ENCODE results near the gene LRRC7. TPM values are rescaled to one million over a fixed set of nuclear protein-coding genes. Genes with fewer than 3 reads are reported as not detected.

Gene LRRC7
- total and polyA plus RNA-seq, 2 donors: 0.09 to 0.21 TPM

- Histone ChIP-seq H3K27me3 (ENCODE audit: control insufficient read depth in 2 of 2, insufficient read depth in 1 of 2, low read length in 1 of 2) (no peaks in the 10 kb centered on the region), H3K9me3 (ENCODE audit: control insufficient read depth in 2 of 2, insufficient read depth in 1 of 2, low read length in 1 of 2) (no peaks in the 10 kb centered on the region), H3K27ac (ENCODE audit: low read depth in 1 of 2, low read length in 1 of 2) (no peak overlapping the region), H3K4me1 (ENCODE audit: control insufficient read depth in 2 of 2, insufficient read depth in 2 of 2, low read length in 2 of 2) (no peaks in the 10 kb centered on the region), H3K36me3 (ENCODE audit: control insufficient read depth in 2 of 2, insufficient read depth in 2 of 2, low read length in 1 of 2) (no peaks in the 10 kb centered on the region), H3K4me3 (ENCODE audit: low read length in 2 of 2) (no peak overlapping the region)
- DNase-seq (ENCODE audit: low read depth in 6 of 9, low spot score in 9 of 9): no peak
- WGBS: 95% methylated on average over 7 of the region's 7 CpGs
Observed at GRCh38 chr1:70075761-70076160, 508.0 kb downstream of the LRRC7 start.

GRCh38 chr1:70077066-70077465, 509.3 kb downstream of the LRRC7 start:
- Histone ChIP-seq H3K27me3 (ENCODE audit: control insufficient read depth in 2 of 2, insufficient read depth in 1 of 2, low read length in 1 of 2) (no peaks in the 10 kb centered on the region), H3K9me3 (ENCODE audit: control insufficient read depth in 2 of 2, insufficient read depth in 1 of 2, low read length in 1 of 2) (no peaks in the 10 kb centered on the region), H3K4me3 (ENCODE audit: low read length in 2 of 2) (no peak overlapping the region), H3K4me1 (ENCODE audit: control insufficient read depth in 2 of 2, insufficient read depth in 2 of 2, low read length in 2 of 2) (no peaks in the 10 kb centered on the region), H3K27ac (ENCODE audit: low read depth in 1 of 2, low read length in 1 of 2) (no peak overlapping the region), H3K36me3 (ENCODE audit: control insufficient read depth in 2 of 2, insufficient read depth in 2 of 2, low read length in 1 of 2) (no peaks in the 10 kb centered on the region)
- WGBS: 90% methylated on average over 1 of the region's 1 CpG
- DNase-seq (ENCODE audit: low read depth in 6 of 9, low spot score in 9 of 9): no peak

GRCh38 chr1:70079546-70079945, 511.8 kb downstream of the LRRC7 start:
- Histone ChIP-seq H3K27me3 (ENCODE audit: control insufficient read depth in 2 of 2, insufficient read depth in 1 of 2, low read length in 1 of 2) (no peaks in the 10 kb centered on the region), H3K36me3 (ENCODE audit: control insufficient read depth in 2 of 2, insufficient read depth in 2 of 2, low read length in 1 of 2) (no peaks in the 10 kb centered on the region), H3K4me3 (ENCODE audit: low read length in 2 of 2) (no peak overlapping the region), H3K9me3 (ENCODE audit: control insufficient read depth in 2 of 2, insufficient read depth in 1 of 2, low read length in 1 of 2) (no peaks in the 10 kb centered on the region), H3K27ac (ENCODE audit: low read depth in 1 of 2, low read length in 1 of 2) (no peak overlapping the region), H3K4me1 (ENCODE audit: control insufficient read depth in 2 of 2, insufficient read depth in 2 of 2, low read length in 2 of 2) (no peaks in the 10 kb centered on the region)
- WGBS: 92% methylated on average over 2 of the region's 2 CpGs
- no peak for DNase-seq (ENCODE audit: low read depth in 6 of 9, low spot score in 9 of 9)

- no peak overlapping the region for H3K27ac ChIP-seq (ENCODE audit: low read depth in 1 of 2, low read length in 1 of 2)
- H3K9me3 ChIP-seq (ENCODE audit: control insufficient read depth in 2 of 2, insufficient read depth in 1 of 2, low read length in 1 of 2): no peaks in the 10 kb centered on the region
- DNase-seq (ENCODE audit: low read depth in 6 of 9, low spot score in 9 of 9): no peak
- WGBS: 36% methylated on average over 3 of the region's 3 CpGs
- H3K4me1 ChIP-seq (ENCODE audit: control insufficient read depth in 2 of 2, insufficient read depth in 2 of 2, low read length in 2 of 2): no peaks in the 10 kb centered on the region
- H3K36me3 ChIP-seq (ENCODE audit: control insufficient read depth in 2 of 2, insufficient read depth in 2 of 2, low read length in 1 of 2): no peaks in the 10 kb centered on the region
- no peaks in the 10 kb centered on the region for H3K27me3 ChIP-seq (ENCODE audit: control insufficient read depth in 2 of 2, insufficient read depth in 1 of 2, low read length in 1 of 2)
- H3K4me3 ChIP-seq (ENCODE audit: low read length in 2 of 2): no peak overlapping the region
Observed at GRCh38 chr1:70083519-70083918, 515.8 kb downstream of the LRRC7 start.

GRCh38 chr1:70084314-70084915, 516.7 kb downstream of the LRRC7 start:
- DNase-seq (ENCODE audit: low read depth in 6 of 9, low spot score in 9 of 9): no peak
- Histone ChIP-seq H3K4me3 (ENCODE audit: low read length in 2 of 2) (no peak overlapping the region), H3K27ac (ENCODE audit: low read depth in 1 of 2, low read length in 1 of 2) (no peak overlapping the region), H3K4me1 (ENCODE audit: control insufficient read depth in 2 of 2, insufficient read depth in 2 of 2, low read length in 2 of 2) (no peaks in the 10 kb centered on the region), H3K36me3 (ENCODE audit: control insufficient read depth in 2 of 2, insufficient read depth in 2 of 2, low read length in 1 of 2) (no peaks in the 10 kb centered on the region), H3K27me3 (ENCODE audit: control insufficient read depth in 2 of 2, insufficient read depth in 1 of 2, low read length in 1 of 2) (no peaks in the 10 kb centered on the region), H3K9me3 (ENCODE audit: control insufficient read depth in 2 of 2, insufficient read depth in 1 of 2, low read length in 1 of 2) (no peaks in the 10 kb centered on the region)
- 93% methylated on average over 1 of the region's 1 CpG for WGBS

GRCh38 chr1:70085521-70085920, 517.8 kb downstream of the LRRC7 start:
- no peaks in the 10 kb centered on the region for H3K27me3 ChIP-seq (ENCODE audit: control insufficient read depth in 2 of 2, insufficient read depth in 1 of 2, low read length in 1 of 2)
- no peak overlapping the region for H3K4me3 ChIP-seq (ENCODE audit: low read length in 2 of 2)
- no peaks in the 10 kb centered on the region for H3K4me1 ChIP-seq (ENCODE audit: control insufficient read depth in 2 of 2, insufficient read depth in 2 of 2, low read length in 2 of 2)
- H3K36me3 ChIP-seq (ENCODE audit: control insufficient read depth in 2 of 2, insufficient read depth in 2 of 2, low read length in 1 of 2): no peaks in the 10 kb centered on the region
- H3K27ac ChIP-seq (ENCODE audit: low read depth in 1 of 2, low read length in 1 of 2): no peak overlapping the region
- no peaks in the 10 kb centered on the region for H3K9me3 ChIP-seq (ENCODE audit: control insufficient read depth in 2 of 2, insufficient read depth in 1 of 2, low read length in 1 of 2)
- DNase-seq (ENCODE audit: low read depth in 6 of 9, low spot score in 9 of 9): no peak

GRCh38 chr1:70086897-70087296, 519.2 kb downstream of the LRRC7 start:
- WGBS: 96% methylated on average over 1 of the region's 1 CpG
- no peaks in the 10 kb centered on the region for H3K36me3 ChIP-seq (ENCODE audit: control insufficient read depth in 2 of 2, insufficient read depth in 2 of 2, low read length in 1 of 2)
- H3K4me1 ChIP-seq (ENCODE audit: control insufficient read depth in 2 of 2, insufficient read depth in 2 of 2, low read length in 2 of 2): no peaks in the 10 kb centered on the region

GRCh38 chr1:70090141-70090540, 522.4 kb downstream of the LRRC7 start:
- H3K4me3 ChIP-seq (ENCODE audit: low read length in 2 of 2): no peak overlapping the region
- no peaks in the 10 kb centered on the region for H3K36me3 ChIP-seq (ENCODE audit: control insufficient read depth in 2 of 2, insufficient read depth in 2 of 2, low read length in 1 of 2)
- H3K27ac ChIP-seq (ENCODE audit: low read depth in 1 of 2, low read length in 1 of 2): no peak overlapping the region
- no peaks in the 10 kb centered on the region for H3K9me3 ChIP-seq (ENCODE audit: control insufficient read depth in 2 of 2, insufficient read depth in 1 of 2, low read length in 1 of 2)
- no peaks in the 10 kb centered on the region for H3K27me3 ChIP-seq (ENCODE audit: control insufficient read depth in 2 of 2, insufficient read depth in 1 of 2, low read length in 1 of 2)
- WGBS: 84% methylated on average over 3 of the region's 3 CpGs
- no peaks in the 10 kb centered on the region for H3K4me1 ChIP-seq (ENCODE audit: control insufficient read depth in 2 of 2, insufficient read depth in 2 of 2, low read length in 2 of 2)
- DNase-seq (ENCODE audit: low read depth in 6 of 9, low spot score in 9 of 9): no peak

More at GRCh38 chr1:70086897-70087296, 519.2 kb downstream of the LRRC7 start:
- Histone ChIP-seq H3K27ac (ENCODE audit: low read depth in 1 of 2, low read length in 1 of 2) (no peak overlapping the region), H3K9me3 (ENCODE audit: control insufficient read depth in 2 of 2, insufficient read depth in 1 of 2, low read length in 1 of 2) (no peaks in the 10 kb centered on the region), H3K27me3 (ENCODE audit: control insufficient read depth in 2 of 2, insufficient read depth in 1 of 2, low read length in 1 of 2) (no peaks in the 10 kb centered on the region), H3K4me3 (ENCODE audit: low read length in 2 of 2) (no peak overlapping the region)
- no peak for DNase-seq (ENCODE audit: low read depth in 6 of 9, low spot score in 9 of 9)

GRCh38 chr1:70090875-70091274, 523.2 kb downstream of the LRRC7 start:
- Histone ChIP-seq H3K4me3 (ENCODE audit: low read length in 2 of 2) (no peak overlapping the region), H3K9me3 (ENCODE audit: control insufficient read depth in 2 of 2, insufficient read depth in 1 of 2, low read length in 1 of 2) (no peaks in the 10 kb centered on the region), H3K4me1 (ENCODE audit: control insufficient read depth in 2 of 2, insufficient read depth in 2 of 2, low read length in 2 of 2) (no peaks in the 10 kb centered on the region), H3K27ac (ENCODE audit: low read depth in 1 of 2, low read length in 1 of 2) (no peak overlapping the region), H3K27me3 (ENCODE audit: control insufficient read depth in 2 of 2, insufficient read depth in 1 of 2, low read length in 1 of 2) (no peaks in the 10 kb centered on the region), H3K36me3 (ENCODE audit: control insufficient read depth in 2 of 2, insufficient read depth in 2 of 2, low read length in 1 of 2) (no peaks in the 10 kb centered on the region)
- no peak for DNase-seq (ENCODE audit: low read depth in 6 of 9, low spot score in 9 of 9)
- 94% methylated on average over 2 of the region's 2 CpGs for WGBS

GRCh38 chr1:70091811-70092210, 524.1 kb downstream of the LRRC7 start:
- no peak for DNase-seq (ENCODE audit: low read depth in 6 of 9, low spot score in 9 of 9)
- no peaks in the 10 kb centered on the region for H3K9me3 ChIP-seq (ENCODE audit: control insufficient read depth in 2 of 2, insufficient read depth in 1 of 2, low read length in 1 of 2)
- no peak overlapping the region for H3K4me3 ChIP-seq (ENCODE audit: low read length in 2 of 2)
- H3K27ac ChIP-seq (ENCODE audit: low read depth in 1 of 2, low read length in 1 of 2): no peak overlapping the region
- no peaks in the 10 kb centered on the region for H3K36me3 ChIP-seq (ENCODE audit: control insufficient read depth in 2 of 2, insufficient read depth in 2 of 2, low read length in 1 of 2)
- H3K27me3 ChIP-seq (ENCODE audit: control insufficient read depth in 2 of 2, insufficient read depth in 1 of 2, low read length in 1 of 2): no peaks in the 10 kb centered on the region
- no peaks in the 10 kb centered on the region for H3K4me1 ChIP-seq (ENCODE audit: control insufficient read depth in 2 of 2, insufficient read depth in 2 of 2, low read length in 2 of 2)

All from thymus (tissue), 11 donors.